Effector memory CD4-positive, alpha-beta T cell (primary cell): Measurements from ENCODE around the gene DIS3L2.

Source experiments
- DNase-seq, 3 donors: peaks; one replicate each; pipeline ENCODE4 v3.0.0-alpha.2; 2020
- H3K27ac ChIP-seq: 2 replicates; pipeline ENCODE4 v1.7.0; 2013; ENCODE audit warnings: mild to moderate bottlenecking, low read length, moderate library complexity; ENCODE audit not compliant: insufficient read depth, poor library complexity, severe bottlenecking
- H3K27me3 ChIP-seq: replicated peaks from 2 replicates; pipeline ENCODE4 v1.7.0; 2013; ENCODE audit warnings: mild to moderate bottlenecking, low read length; ENCODE audit not compliant: insufficient read depth, control insufficient read depth, poor library complexity, severe bottlenecking
- H3K36me3 ChIP-seq: 2 replicates; pipeline ENCODE4 v1.7.0; 2013; ENCODE audit warnings: mild to moderate bottlenecking, low read length, moderate library complexity; ENCODE audit not compliant: control insufficient read depth, insufficient read depth
- H3K4me1 ChIP-seq: 2 replicates; pipeline ENCODE4 v1.7.0; 2013; ENCODE audit warnings: low read length, mild to moderate bottlenecking; ENCODE audit not compliant: control insufficient read depth, insufficient read depth, poor library complexity, severe bottlenecking
- H3K4me3 ChIP-seq: 2 replicates; pipeline ENCODE4 v1.7.0; 2013; ENCODE audit warnings: low read length, low read depth, mild to moderate bottlenecking; ENCODE audit not compliant: insufficient read depth, poor library complexity, severe bottlenecking
- H3K9me3 ChIP-seq: 2 replicates; pipeline ENCODE4 v1.7.0; 2013; ENCODE audit warnings: mild to moderate bottlenecking, low read length, moderate library complexity; ENCODE audit not compliant: control insufficient read depth

Gene DIS3L2

DNA sequence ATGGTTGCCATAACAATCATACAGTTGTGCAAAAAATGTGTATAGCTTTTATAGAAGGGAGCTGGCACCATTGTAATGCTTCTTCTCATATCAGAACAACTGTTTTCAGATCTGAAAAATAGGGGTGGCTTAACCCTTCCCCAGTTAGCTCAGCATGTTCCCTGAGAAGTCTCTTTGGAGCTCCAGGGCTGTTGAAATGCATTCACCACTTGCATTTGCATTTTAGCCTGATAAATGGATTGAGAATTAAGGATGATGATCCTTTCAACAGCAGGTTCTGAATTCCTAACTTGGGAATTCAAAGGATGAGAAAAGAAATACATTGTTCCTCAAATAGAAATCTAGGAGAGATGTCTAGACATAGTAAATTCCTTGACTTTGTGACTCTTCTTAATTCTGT lies 235.3 kb downstream of the DIS3L2 start:
- DNase-seq: no peak
- Histone ChIP-seq H3K4me3 (no peak overlapping the region), H3K27ac (no peak overlapping the region), H3K27me3 (no peaks in the 10 kb centered on the region), H3K36me3 (peaks cover 3% of the 10 kb centered on the region), H3K4me1 (no peaks in the 10 kb centered on the region), H3K9me3 (no peaks in the 10 kb centered on the region)

DNA sequence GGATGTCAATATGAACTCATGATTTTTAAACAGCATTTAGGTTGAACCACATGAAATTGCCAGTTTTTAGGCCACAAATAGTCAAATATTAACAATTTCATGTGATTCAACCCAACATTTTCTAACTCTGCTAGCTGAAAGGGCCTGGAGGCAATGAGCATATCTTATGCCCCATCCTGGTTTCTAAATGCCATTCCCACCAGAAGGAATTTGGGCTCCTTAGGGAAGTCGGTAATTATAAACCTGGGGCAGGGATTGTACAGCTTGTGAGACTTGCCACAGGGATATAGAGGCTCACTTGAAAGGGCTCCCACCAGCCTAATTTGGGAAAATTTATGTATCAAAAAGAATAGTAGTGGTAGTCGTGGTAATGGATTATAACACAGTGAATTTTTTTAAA lies 238.7 kb downstream of the DIS3L2 start:
- H3K36me3 ChIP-seq: peaks cover 3% of the 10 kb centered on the region
- no peaks in the 10 kb centered on the region for H3K27me3 ChIP-seq
- DNase-seq: no peak
- no peaks in the 10 kb centered on the region for H3K9me3 ChIP-seq
- H3K4me1 ChIP-seq: no peaks in the 10 kb centered on the region
- no peak overlapping the region for H3K27ac ChIP-seq
- H3K4me3 ChIP-seq: no peak overlapping the region

- no peaks in the 10 kb centered on the region for H3K27me3 ChIP-seq
- no peak overlapping the region for H3K27ac ChIP-seq
- H3K9me3 ChIP-seq: no peaks in the 10 kb centered on the region
- peaks cover 3% of the 10 kb centered on the region for H3K36me3 ChIP-seq
- no peaks in the 10 kb centered on the region for H3K4me1 ChIP-seq
- no peak for DNase-seq
- H3K4me3 ChIP-seq: no peak overlapping the region
Measured at GRCh38 chr2:232203166-232203891, 241.8 kb downstream of the DIS3L2 start.

GRCh38 chr2:232203936-232204335 lies 242.4 kb downstream of the DIS3L2 start:
- H3K4me3 ChIP-seq: no peak overlapping the region
- no peak overlapping the region for H3K27ac ChIP-seq
- DNase-seq: no peak
- no peaks in the 10 kb centered on the region for H3K27me3 ChIP-seq
- H3K36me3 ChIP-seq: peaks cover under 1% of the 10 kb centered on the region
- H3K9me3 ChIP-seq: no peaks in the 10 kb centered on the region
- no peaks in the 10 kb centered on the region for H3K4me1 ChIP-seq

GRCh38 chr2:232204457-232204931 lies 243.0 kb downstream of the DIS3L2 start:
- Histone ChIP-seq H3K27ac (no peak overlapping the region), H3K9me3 (no peaks in the 10 kb centered on the region), H3K27me3 (no peaks in the 10 kb centered on the region), H3K4me3 (no peak overlapping the region), H3K36me3 (no peaks in the 10 kb centered on the region), H3K4me1 (no peaks in the 10 kb centered on the region)
- DNase-seq: no peak

DNA sequence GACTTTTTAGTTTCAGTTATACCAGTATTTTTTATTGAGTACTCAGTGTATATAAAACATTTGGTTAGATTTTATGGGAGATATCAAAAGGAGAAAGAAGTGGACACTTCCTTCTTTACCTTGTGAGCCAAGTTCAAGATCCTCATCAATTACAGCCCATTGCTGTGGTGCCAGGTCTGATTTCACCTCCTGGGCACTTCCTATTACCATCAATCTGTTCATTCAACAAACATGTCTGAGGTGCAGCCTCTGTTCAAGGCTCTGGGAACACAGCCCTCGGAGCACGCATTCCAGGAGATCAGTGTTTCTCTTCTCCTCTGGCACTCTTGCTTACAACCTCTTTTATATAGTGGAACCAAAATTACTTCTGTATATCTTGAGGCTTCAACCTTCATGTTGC lies 245.7 kb downstream of the DIS3L2 start:
- no peaks in the 10 kb centered on the region for H3K4me1 ChIP-seq
- H3K27me3 ChIP-seq: no peaks in the 10 kb centered on the region
- H3K9me3 ChIP-seq: no peaks in the 10 kb centered on the region
- H3K36me3 ChIP-seq: peaks cover 10% of the 10 kb centered on the region
- H3K27ac ChIP-seq: no peak overlapping the region
- H3K4me3 ChIP-seq: no peak overlapping the region
- no peak for DNase-seq

- Histone ChIP-seq H3K4me1 (no peaks in the 10 kb centered on the region), H3K36me3 (peaks cover 22% of the 10 kb centered on the region), H3K9me3 (no peaks in the 10 kb centered on the region), H3K4me3 (no peak overlapping the region), H3K27ac (no peak overlapping the region), H3K27me3 (no peaks in the 10 kb centered on the region)
- DNase-seq: no peak
Measured at GRCh38 chr2:232210306-232210705, 248.8 kb downstream of the DIS3L2 start.

DNA sequence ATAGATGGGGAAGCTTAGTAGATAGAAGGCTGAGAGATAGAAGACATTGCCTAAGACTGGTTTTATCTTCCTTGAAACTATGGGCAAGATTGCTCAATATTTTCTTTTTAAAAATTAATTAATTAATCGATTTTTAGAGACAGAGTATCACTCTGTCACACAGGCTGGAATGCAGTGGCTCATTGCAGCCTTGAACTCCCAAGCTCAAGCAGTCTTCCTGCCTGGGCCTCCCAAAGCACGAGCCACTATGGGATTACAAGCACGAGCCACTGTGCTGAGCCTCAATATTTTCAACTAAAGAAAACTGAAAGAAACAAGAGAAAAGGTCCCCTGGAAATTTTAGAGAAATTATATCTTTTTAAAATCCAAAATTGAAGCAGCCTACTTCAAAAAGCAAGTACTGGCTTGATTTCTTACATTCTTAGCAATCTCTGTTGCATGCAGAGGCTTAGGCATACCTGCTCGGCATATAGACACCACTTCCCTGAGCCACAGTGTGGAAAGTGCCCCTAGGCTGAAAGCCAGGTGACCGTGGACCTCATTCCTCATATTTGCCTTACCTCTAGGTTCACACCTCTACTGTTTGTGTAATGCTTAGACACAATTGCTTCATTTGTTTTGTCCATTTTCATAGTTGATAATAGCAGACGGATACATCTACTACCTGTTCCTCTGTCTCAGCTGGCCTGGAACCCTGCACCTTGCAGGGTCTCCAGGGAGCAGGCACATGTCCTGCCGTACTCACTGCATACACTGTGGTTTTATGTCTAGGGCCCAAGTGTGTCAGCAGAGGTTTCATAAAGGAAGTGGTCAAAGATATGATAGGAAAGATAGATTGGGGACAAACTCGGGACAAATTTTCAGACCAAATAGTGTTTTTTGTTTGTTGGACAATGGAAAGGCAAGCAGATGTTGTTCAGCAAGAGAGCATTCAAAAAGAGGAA lies 250.5 kb downstream of the DIS3L2 start:
- no peak overlapping the region for H3K27ac ChIP-seq
- H3K27me3 ChIP-seq: no peaks in the 10 kb centered on the region
- DNase-seq: no peak
- H3K9me3 ChIP-seq: no peaks in the 10 kb centered on the region
- H3K4me3 ChIP-seq: no peak overlapping the region
- no peaks in the 10 kb centered on the region for H3K4me1 ChIP-seq
- H3K36me3 ChIP-seq: peaks cover 22% of the 10 kb centered on the region

DNA sequence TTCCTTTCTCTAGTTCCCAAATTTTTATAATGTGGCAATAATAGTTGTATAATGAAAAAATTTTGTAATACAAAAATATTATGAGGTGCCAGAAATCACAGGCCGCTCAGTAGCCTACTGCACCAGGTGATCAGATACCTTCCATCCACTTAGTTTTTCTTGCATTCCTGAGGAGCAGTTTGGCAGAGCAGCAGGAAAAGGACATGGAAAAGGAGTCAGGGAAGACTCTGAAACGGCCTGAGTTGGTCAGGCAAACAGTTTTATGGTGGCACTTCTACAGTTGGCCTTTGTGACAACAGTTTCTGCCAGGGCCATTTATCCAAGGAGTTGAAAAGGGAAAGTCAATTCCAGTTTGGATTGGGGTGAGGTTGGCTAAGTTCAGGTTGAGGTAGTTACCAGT lies 251.7 kb downstream of the DIS3L2 start:
- H3K27ac ChIP-seq: no peak overlapping the region
- no peaks in the 10 kb centered on the region for H3K4me1 ChIP-seq
- no peak overlapping the region for H3K4me3 ChIP-seq
- no peak for DNase-seq
- no peaks in the 10 kb centered on the region for H3K9me3 ChIP-seq
- H3K36me3 ChIP-seq: peaks cover 22% of the 10 kb centered on the region
- no peaks in the 10 kb centered on the region for H3K27me3 ChIP-seq

DNA sequence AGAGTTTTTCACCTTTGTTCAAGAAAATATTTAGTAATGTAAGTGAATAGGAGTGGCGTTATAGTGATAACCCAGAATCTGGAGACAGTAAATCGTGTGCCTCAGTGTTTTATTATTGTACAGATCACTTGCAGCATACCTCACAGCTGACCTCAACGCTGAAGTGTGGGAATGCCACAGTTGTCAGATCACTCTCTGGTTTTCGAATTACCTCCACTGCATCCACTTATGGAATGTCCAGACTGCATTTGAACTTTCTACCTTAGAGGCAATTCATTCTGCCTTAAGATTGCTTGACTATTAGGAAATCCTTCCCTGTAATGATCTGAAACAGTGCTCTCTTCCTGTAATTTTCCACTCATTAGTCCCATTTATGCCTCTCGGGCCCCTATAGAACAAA lies 252.5 kb downstream of the DIS3L2 start:
- DNase-seq: no peak
- Histone ChIP-seq H3K27ac (no peak overlapping the region), H3K27me3 (no peaks in the 10 kb centered on the region), H3K4me1 (peaks cover under 1% of the 10 kb centered on the region), H3K4me3 (no peak overlapping the region), H3K9me3 (no peaks in the 10 kb centered on the region), H3K36me3 (peaks cover 22% of the 10 kb centered on the region)
